GM12878 (cell line): ENCODE data around the gene FOS. TPM values are rescaled to one million over a fixed set of nuclear protein-coding genes. Genes with fewer than 3 reads are reported as not detected.

Source experiments
- ATAC-seq: fragments of 200-7000 bp; cut with Tn5 transposase; 3 replicates; pipeline ENCODE4 v1.9.1; 2020; ENCODE audit warnings: mild to moderate bottlenecking, moderate library complexity
- BruUV-seq: library from RNA; stranded (reverse); fragments of 400-500 nt; replicated peaks from 2 replicates; lab custom pipeline; 2021; lab: Mats Ljungman, UMichigan
- CTCF ChIA-PET: fragments of 300-600 bp; sonication (Branson Sonifier 250); formaldehyde crosslinking; extraction: SDS; loops from one replicate; lab custom pipeline; 2021; ENCODE audit warnings: inconsistent platforms; lab: Yijun Ruan, JAX
- POLR2A ChIA-PET: fragments of 350-600 bp; formaldehyde crosslinking; extraction: SDS; loops from one replicate; lab custom pipeline; 2021; ENCODE audit warnings: inconsistent platforms; lab: Charles Lee
- RAD21 ChIA-PET: fragments of 300-600 bp; sonication (Branson Sonifier 250); formaldehyde crosslinking; loops from one replicate; lab custom pipeline; 2023; ENCODE audit warnings: antibody characterized with exemption; ENCODE audit not compliant: unreplicated experiment; lab: Charles Lee
- SMC1A ChIA-PET: fragments of 300-600 bp; sonication (Branson Sonifier 250); formaldehyde crosslinking; loops from one replicate; lab custom pipeline; 2023; ENCODE audit not compliant: unreplicated experiment, uncharacterized antibody; lab: Charles Lee
- DNase-seq: peaks from one replicate; pipeline ENCODE4 v3.0.0-alpha.2; 2011; ENCODE audit warnings: low read depth, low spot score
- FAIRE-seq: peaks from 3 replicates; lab custom pipeline; 2011; peaks lifted over from hg19 to GRCh38; lab: Jason Lieb, UNC
- H2AFZ ChIP-seq: 2 replicates; pipeline ENCODE4 v1.6.0; 2011; ENCODE audit warnings: low read depth, low read length, control low read depth; ENCODE audit not compliant: control insufficient read depth
- H3K27ac ChIP-seq: 2 replicates; pipeline ENCODE4 v1.5.1; 2011; ENCODE audit warnings: control low read depth; ENCODE audit not compliant: control insufficient read depth, insufficient read depth
- H3K27me3 ChIP-seq, 2 experiments: replicated peaks in 1 of 2; 2 replicates each; pipeline versions ENCODE4 v1.6.0 to v1.6.1; 2011; ENCODE audit warnings: low read length in 1 of 2; ENCODE audit not compliant: control insufficient read depth in 2 of 2, insufficient read depth in 2 of 2
- H3K36me3 ChIP-seq, 2 experiments: 2 replicates each; pipeline ENCODE4 v1.5.1; 2011; ENCODE audit warnings: low read length in 1 of 2; ENCODE audit not compliant: control insufficient read depth in 2 of 2, insufficient read depth in 2 of 2
- H3K4me1 ChIP-seq: 2 replicates; pipeline ENCODE4 v1.6.1; 2011; ENCODE audit warnings: mild to moderate bottlenecking, low read length, moderate library complexity, mixed read lengths; ENCODE audit not compliant: control insufficient read depth, insufficient read depth
- H3K4me2 ChIP-seq: 2 replicates; pipeline ENCODE4 v1.6.0; 2011; ENCODE audit warnings: control low read depth; ENCODE audit not compliant: control insufficient read depth, insufficient read depth
- H3K4me3 ChIP-seq: fragments of 200-600 bp; sonication (generic); 2 replicates; pipeline ENCODE4 v1.5.1; 2016
- H3K79me2 ChIP-seq: 2 replicates; pipeline ENCODE4 v1.6.0; 2011; ENCODE audit warnings: low read length; ENCODE audit not compliant: control insufficient read depth, insufficient read depth
- H3K9ac ChIP-seq: 2 replicates; pipeline ENCODE4 v1.8.0; 2011; ENCODE audit warnings: low read length, control low read depth, mixed read lengths; ENCODE audit not compliant: control insufficient read depth, insufficient read depth
- H3K9me3 ChIP-seq: replicated peaks from 3 replicates; pipeline ENCODE4 v1.5.1; 2011; ENCODE audit warnings: mild to moderate bottlenecking, low read length; ENCODE audit not compliant: control insufficient read depth, insufficient read depth
- H4K20me1 ChIP-seq: 2 replicates; pipeline ENCODE4 v1.6.0; 2011; ENCODE audit not compliant: control insufficient read depth, insufficient read depth
- CBFB ChIP-seq: IDR thresholded peaks from 2 replicates; pipeline ENCODE4 v1.6.1; 2016; ENCODE audit warnings: antibody characterized with exemption, low read depth
- CREB1 ChIP-seq: IDR thresholded peaks from 2 replicates; pipeline ENCODE4 v1.6.1; 2012; ENCODE audit warnings: low read depth, mild to moderate bottlenecking, inconsistent platforms
- RB1 ChIP-seq: fragments of 450-650 bp; formaldehyde crosslinking; IDR thresholded peaks from 2 replicates; pipeline ENCODE4 v1.6.1; 2017; ENCODE audit warnings: mild to moderate bottlenecking, borderline replicate concordance
- ZNF217 ChIP-seq: fragments of 450-650 bp; IDR thresholded peaks from 2 replicates; pipeline ENCODE4 v1.6.1; 2017; ENCODE audit warnings: antibody characterized with exemption, mild to moderate bottlenecking
- ZNF622 ChIP-seq: fragments of 450-650 bp; IDR thresholded peaks from 2 replicates; pipeline ENCODE4 v1.6.1; 2017; ENCODE audit warnings: mild to moderate bottlenecking, inconsistent platforms
- WGBS: methylation state at CpG from one replicate; pipeline ENCODE4 v1.1.6; 2016; ENCODE audit warnings: low lambda C conversion rate; ENCODE audit not compliant: insufficient replicate concordance, insufficient coverage; ENCODE audit errors: missing lambda C conversion rate; 5-methylcytosine and 5-hydroxymethylcytosine counted together
- in situ Hi-C: fragments of 300-500 bp; cut with MboI; formaldehyde crosslinking; loops from 9 replicates; pipeline ENCODE4 v1.14.3; 2018; ENCODE audit warnings: mixed read lengths
- intact Hi-C: fragments of 100-400 bp; cut with micrococcal nuclease; formaldehyde crosslinking; loops from one replicate; pipeline ENCODE4 v1.14.2; 2022; ENCODE audit not compliant: unreplicated experiment
- polyA plus RNA-seq, 11 experiments: library from polyadenylated mRNA; depleted of rRNA in 4 of 11; unstranded in 6 of 11; stranded (reverse) in 5 of 11; fragments of >200 nt; fragmentation: Nextera tagmentation in 4 of 11; fragmentation: Illumina TruSeq in 1 of 11; extraction: Ambion mirVana in 4 of 11; extraction: Trizol in 1 of 11; gene quantifications; 1 replicate in 1 of 11; 2 replicates in 10 of 11; pipeline versions ENCODE4 v1.2.1 to v1.2.3, GENCODE V29; 2011 to 2016; ENCODE audit warnings: inconsistent platforms in 2 of 11, missing spikeins in 2 of 11, low read depth in 1 of 11
- total RNA-seq, 4 experiments: library from RNA; depleted of rRNA in 3 of 4; stranded (reverse); fragments of >200 nt in 3 of 4; fragmentation: Illumina TruSeq in 1 of 4; extraction: Trizol in 1 of 4; gene quantifications; 2 replicates each; pipeline versions ENCODE4 v1.2.1 to v1.2.3, GENCODE V29; 2013 to 2021
- TF ChIP-seq, protein P1 (sequence below): fragments of 450-650 bp; conservative IDR thresholded peaks from 2 replicates; pipeline ENCODE4 v1.6.1; 2017; ENCODE audit warnings: mild to moderate bottlenecking, moderate library complexity

Gene FOS
- total and polyA plus RNA-seq, 10 of the 15 experiments (the other 5 are each of a cell fraction or from before 2014, with no cell fraction given), result 0.02 to 0.95 (median 0.38) TPM

DNA sequence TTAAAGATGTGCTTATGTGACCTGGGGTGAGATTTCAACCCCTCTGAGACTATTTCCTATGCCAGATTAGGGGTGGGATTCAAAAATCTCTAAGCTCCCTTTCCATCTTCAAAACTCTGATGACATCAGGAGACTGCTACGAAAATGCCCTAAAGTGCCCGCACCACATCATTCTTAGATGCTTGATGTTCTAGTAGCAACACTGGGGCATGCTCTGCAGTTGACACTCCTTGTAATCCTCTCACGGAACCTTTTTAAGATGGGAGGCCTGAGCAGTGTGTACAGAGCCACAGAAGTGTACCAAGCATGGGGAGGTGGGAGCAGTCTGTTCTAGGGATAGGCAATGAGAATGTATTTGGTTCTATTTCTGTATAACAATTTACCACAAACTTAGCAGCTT, 12.2 kb downstream of the FOS start:
- 61% methylated on average over 3 of the region's 3 CpGs for WGBS
- DNase-seq, result no peak
- no TSS peak for BruUV-seq
- H3K79me2 ChIP-seq, result no peaks in the 10 kb centered on the region
- SMC1A ChIA-PET, result interaction anchor here (1.2 to 1.6 kb wide), 3 partner anchors 32 to 159 kb away, joined by 3 to 4 read pairs (median 4); no protein-coding TSS in a partner anchor
- H3K27me3 ChIP-seq, result no peaks in the 10 kb centered on the region; a peak in 1 of 4 replicates
- POLR2A ChIA-PET, result interaction anchor here (1.4 kb wide), 1 partner anchor 14 kb away, joined by 3 read pairs; no protein-coding TSS in a partner anchor
- in situ Hi-C loops (no loop called here), intact Hi-C loops (loop anchor here (10.0 kb wide), 2 partner anchors 66 to 426 kb away; no protein-coding TSS in a partner anchor)
- no peak overlapping the region for H3K4me3 ChIP-seq
- no peak for ATAC-seq
- no peak for FAIRE-seq
- H3K9me3 ChIP-seq, result no peaks in the 10 kb centered on the region
- no peak overlapping the region for H3K4me2 ChIP-seq
- peaks cover 11% of the 10 kb centered on the region for H3K4me1 ChIP-seq
- TF ChIP-seq RB1 (no peak), CBFB (no peak), ZNF217 (no peak), ZNF622 (no peak), CREB1 (no peak)
- TF ChIP-seq, protein P1, sequence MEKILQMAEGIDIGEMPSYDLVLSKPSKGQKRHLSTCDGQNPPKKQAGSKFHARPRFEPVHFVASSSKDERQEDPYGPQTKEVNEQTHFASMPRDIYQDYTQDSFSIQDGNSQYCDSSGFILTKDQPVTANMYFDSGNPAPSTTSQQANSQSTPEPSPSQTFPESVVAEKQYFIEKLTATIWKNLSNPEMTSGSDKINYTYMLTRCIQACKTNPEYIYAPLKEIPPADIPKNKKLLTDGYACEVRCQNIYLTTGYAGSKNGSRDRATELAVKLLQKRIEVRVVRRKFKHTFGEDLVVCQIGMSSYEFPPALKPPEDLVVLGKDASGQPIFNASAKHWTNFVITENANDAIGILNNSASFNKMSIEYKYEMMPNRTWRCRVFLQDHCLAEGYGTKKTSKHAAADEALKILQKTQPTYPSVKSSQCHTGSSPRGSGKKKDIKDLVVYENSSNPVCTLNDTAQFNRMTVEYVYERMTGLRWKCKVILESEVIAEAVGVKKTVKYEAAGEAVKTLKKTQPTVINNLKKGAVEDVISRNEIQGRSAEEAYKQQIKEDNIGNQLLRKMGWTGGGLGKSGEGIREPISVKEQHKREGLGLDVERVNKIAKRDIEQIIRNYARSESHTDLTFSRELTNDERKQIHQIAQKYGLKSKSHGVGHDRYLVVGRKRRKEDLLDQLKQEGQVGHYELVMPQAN, result no peak
- RAD21 ChIA-PET, result interaction anchor here (0.7 to 1.0 kb wide), 2 partner anchors 25 to 385 kb away, joined by 3 read pairs; no protein-coding TSS in a partner anchor
- CTCF ChIA-PET, result interaction anchor here (1.5 to 1.6 kb wide), 2 partner anchors 9 to 15 kb away, joined by 3 read pairs; no protein-coding TSS in a partner anchor
- no peaks in the 10 kb centered on the region for H4K20me1 ChIP-seq
- no peak overlapping the region for H3K9ac ChIP-seq
- no peak overlapping the region for H3K27ac ChIP-seq
- H3K36me3 ChIP-seq, result no peaks in the 10 kb centered on the region
- no peak overlapping the region for H2AFZ ChIP-seq
